Inflammatory macrophage (primary cell): ENCODE data around the gene KRAS.

Experiments
- DNase-seq, 2 donors: peaks; one replicate each; pipeline ENCODE4 v3.0.0-alpha.2; 2020 to 2022

KRAS gene

GRCh38 chr12:25254271-25254880, 3.6 kb upstream of the KRAS start:
- no peak for DNase-seq

DNA sequence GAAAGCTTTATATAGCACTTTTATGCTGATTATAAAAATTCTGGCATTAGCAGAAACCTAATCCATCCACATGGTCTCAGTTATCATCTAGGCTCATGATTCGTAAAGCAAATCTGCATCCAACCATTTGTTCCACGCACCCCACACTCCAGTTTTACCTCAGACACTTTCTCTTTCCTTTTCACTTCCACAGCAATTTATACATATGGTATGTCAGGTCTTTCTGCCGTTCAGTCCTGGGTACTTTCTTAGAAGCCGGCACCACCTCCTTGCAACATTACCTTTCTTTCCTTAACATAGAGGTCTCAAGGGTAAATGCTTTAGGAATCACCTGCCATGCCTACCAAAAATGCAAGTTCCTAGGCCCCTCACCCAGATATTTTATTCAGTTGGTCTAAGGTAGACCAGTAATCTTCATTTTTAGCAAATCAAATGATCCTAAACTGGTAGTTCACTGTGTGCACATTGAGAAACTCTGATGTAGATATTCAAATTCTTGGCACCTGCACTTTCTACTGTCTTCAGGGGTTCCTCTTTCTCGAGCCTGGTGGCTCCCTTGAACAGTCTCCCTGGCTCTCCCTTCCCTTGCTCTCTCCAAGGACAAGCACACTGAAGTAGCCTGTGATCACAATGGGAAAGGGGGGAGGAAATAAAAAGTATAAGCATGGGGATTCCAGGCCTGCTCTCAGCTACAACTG, 2.8 kb upstream of the KRAS start:
- no peak for DNase-seq

DNA sequence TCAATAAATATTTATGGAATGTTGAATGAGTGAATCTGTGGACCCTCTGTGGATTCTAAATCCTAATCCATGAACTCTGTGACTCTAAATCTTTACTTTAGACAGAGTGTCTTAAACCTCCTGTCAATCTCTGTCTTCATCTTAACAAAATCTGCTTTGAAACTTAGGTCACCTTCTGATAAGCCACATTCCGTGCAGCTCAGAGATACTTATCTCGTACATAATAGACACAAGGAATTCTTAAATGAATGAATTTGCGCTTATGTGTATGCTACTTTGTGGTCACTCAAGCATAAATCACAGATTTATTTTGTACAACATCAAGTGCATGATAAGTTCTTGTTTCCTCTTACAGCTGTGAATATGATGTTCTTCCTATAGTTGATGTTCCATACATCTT, 2.2 kb upstream of the KRAS start:
- no peak for DNase-seq

DNA sequence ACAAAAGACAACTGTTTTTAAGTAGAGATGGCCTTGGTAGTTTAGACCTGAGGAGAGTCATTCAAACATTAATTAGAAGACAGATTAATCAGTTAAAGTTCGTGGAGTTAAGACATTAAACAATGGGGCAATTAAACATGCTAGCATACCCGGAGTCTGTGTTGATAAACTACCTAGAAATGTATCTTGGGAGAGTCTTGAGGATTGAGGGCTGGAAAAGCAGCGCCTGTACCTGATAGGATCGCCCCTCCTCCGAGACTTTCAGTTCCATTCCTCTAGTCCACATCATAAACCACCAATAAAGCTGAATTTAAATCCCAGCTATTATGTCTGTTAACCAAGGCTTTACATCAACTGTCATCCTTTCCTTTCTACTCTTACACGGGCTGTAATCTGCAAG, 1.0 kb upstream of the KRAS start:
- DNase-seq: no peak

- DNase-seq: peak; percentile 21 to 47
Observed at GRCh38 chr12:25249931-25250738, 594 bp downstream of the KRAS start.

DNA sequence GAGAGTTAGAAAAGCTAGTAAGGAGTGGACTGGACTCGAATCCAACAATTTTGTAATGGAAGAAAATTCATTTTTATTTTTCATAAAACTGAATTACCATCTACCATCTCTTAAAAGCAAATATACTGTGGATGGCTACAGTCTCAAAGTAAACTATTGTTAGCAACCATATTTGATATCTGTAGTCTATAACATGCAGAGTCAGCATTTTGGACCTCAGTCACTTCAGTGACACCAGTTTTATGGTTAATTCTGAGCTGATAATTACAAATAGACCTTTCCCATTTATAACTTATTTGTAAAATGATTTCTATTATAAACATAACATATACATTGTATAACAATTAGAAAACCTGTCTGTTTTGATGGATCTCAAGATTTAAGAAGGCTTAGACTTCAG, 2.0 kb downstream of the KRAS start:
- no peak for DNase-seq

DNA sequence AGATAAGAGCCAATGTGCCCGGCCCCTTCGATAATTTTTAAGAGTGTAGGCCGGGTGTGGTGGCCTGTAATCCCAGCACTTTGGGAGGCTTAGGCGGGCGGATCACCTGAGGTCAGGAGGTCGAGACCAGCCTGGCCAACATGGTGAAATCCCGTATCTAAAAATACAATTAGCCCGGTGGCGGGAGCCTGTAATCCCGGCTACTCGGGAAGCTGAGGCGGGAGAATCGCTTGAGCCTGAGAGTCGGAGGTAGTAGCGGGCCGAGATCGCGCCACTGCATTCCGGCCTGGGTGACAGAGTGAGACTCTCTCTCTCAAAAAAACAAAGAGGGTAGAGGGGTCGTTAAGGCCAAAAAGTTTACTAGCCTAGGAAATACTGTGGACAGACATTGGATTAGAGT, 2.6 kb downstream of the KRAS start:
- no peak for DNase-seq

DNA sequence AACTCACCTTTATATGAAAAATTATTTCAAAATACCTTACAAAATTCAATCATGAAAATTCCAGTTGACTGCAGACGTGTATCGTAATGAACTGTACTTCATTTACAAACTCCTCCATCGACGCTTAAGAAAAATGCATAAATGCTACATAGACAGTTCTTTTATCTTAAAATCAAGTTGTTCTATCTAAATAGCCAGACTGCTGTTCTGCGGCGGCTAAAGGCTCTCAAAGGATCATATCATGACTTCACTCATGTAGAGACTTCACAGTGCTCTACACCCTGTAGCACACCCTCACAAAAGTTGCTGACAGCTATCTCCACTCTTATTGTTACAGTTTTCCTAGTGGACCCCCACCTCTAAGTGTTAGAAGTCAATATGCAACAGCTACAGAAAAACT, 5.2 kb downstream of the KRAS start:
- no peak for DNase-seq

- DNase-seq: no peak
Observed at GRCh38 chr12:25243680-25243990, 7.1 kb downstream of the KRAS start.

DNA sequence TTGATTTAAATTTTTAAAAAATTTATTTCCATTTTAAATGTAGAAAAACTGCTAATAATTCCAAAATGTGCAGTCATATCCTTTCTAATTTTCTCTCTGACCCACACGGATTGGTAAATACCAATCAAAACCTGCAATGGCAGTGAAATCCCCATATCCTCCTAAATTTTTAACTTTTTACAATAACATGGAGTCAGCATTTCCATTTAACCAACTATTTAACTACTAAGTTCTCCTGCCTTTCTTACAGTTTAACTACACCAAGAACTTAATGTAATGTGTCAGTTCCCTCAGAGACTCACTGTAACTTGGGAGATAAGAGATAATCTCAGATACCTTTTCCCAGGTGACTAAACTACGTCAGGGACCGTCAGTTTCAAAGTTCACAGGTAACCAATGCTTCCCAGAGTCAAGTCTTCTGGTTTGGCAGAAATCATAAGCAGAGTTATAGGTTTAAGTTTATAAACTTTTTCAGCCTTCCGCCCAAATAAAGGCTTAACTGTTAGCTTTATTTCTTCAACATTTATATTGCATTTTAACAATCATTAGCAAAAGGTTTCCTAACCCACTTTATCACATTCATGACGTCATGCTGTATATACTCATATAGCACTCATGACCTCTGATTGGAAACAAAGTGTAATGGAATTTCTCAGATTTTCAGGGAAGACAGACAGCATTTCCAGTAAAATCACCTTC, 7.6 kb downstream of the KRAS start:
- DNase-seq: no peak

- peak; percentile 50 to 56 for DNase-seq
Observed at GRCh38 chr12:25241167-25242020, 9.3 kb downstream of the KRAS start.

- DNase-seq: no peak
Observed at GRCh38 chr12:25236626-25237025, 14.1 kb downstream of the KRAS start.

GRCh38 chr12:25236190-25236589, 14.5 kb downstream of the KRAS start:
- DNase-seq: no peak

DNA sequence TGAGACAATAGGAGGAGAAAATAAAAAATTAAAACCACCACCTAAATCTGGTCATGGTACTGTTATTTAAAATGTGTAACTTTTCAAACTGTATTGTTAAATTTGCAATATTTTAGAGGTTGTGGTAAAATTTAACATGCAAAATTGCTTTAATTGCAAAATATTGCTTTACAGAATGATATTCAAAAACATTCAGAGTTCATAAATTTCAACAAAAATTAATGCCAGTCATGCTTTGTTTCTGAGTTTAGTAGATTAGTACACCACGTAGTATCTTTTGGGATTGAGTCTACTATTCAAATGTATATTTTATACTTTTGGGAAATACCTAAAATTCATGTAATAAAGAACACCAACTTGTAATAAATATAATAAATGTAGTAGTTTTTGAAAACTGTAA, 37.4 kb downstream of the KRAS start:
- no peak for DNase-seq

- no peak for DNase-seq
Observed at GRCh38 chr12:25208554-25208953, 42.2 kb downstream of the KRAS start.

DNA sequence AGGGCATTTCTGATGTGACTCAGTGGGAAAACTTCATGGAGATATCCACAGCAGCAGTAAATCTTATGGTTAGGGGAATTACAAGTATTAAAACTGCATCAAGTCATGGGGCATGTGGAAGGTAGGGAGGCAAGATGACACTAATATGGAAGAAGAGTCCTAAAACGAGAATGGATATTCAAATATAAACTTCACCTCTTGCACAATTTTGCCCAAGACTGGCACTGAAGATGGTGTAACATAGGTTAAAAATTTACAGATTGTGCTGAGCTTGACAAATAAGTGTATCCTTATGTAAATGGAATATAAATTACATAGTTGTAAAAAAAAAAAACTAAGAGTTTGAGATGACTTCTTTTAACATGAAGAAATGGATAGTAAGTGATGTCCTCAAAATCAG, 42.9 kb downstream of the KRAS start:
- no peak for DNase-seq

DNA sequence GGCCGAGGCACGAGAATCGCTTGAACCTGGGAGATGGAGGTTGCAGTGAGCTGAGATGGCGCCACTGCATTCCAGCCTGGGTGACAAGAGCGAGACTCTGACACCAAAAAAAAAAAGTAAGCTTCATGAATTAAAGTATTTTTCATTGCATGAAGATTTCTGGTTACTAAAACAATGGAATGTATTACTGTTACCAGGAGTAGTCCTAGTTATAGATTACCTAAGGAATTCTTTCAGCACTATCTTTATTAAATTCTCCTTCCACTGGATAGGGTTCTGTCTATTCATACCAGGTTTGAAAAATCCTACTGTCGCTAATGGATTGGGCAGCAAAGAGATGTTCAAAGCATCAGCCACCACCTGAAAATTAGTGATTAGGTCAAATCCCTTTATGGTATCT, 43.3 kb downstream of the KRAS start:
- no peak for DNase-seq

DNA sequence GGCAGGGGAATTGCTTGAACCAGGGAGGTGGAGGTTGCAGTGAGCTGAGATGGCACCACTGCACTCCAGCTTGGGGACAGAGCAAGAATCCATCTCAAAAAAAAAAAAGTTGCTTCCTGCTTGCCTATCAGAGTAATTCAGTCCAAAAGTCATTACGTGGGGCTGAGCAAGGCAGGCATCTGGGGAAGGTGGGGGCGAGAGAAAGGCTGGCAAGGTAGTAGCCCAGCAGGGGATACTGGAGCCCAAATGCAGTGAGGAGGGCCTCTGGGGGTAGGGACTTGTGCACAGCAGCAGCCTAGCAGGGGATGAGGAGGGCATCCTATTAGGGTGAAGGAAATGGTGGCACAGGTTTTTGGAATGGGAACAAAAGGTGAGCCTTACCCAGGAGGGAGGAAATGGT, 48.6 kb downstream of the KRAS start:
- DNase-seq: no peak

DNA sequence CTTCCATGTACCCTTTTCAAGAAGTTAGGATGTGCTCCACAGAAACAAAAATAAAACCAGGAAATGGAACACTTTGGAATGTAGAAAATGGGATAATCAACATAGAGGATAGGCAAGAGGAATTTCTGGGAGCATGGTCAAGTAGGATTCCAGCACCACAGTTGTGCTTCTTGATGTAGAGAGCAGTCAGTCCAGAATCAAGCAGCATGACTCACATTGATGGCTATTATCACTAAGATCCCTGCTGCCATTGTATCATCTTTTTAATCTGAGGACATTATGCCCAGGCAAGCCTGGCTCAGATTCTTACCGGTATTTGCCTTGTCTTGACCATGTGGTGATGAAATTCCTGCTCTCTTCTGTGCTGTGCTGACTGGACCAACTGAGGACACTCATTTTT, 50.0 kb downstream of the KRAS start:
- DNase-seq: no peak

- DNase-seq: peak in 1 of 2 donors; percentile 16
Observed at GRCh38 chr12:25197608-25198007, 53.1 kb downstream of the KRAS start.

DNA sequence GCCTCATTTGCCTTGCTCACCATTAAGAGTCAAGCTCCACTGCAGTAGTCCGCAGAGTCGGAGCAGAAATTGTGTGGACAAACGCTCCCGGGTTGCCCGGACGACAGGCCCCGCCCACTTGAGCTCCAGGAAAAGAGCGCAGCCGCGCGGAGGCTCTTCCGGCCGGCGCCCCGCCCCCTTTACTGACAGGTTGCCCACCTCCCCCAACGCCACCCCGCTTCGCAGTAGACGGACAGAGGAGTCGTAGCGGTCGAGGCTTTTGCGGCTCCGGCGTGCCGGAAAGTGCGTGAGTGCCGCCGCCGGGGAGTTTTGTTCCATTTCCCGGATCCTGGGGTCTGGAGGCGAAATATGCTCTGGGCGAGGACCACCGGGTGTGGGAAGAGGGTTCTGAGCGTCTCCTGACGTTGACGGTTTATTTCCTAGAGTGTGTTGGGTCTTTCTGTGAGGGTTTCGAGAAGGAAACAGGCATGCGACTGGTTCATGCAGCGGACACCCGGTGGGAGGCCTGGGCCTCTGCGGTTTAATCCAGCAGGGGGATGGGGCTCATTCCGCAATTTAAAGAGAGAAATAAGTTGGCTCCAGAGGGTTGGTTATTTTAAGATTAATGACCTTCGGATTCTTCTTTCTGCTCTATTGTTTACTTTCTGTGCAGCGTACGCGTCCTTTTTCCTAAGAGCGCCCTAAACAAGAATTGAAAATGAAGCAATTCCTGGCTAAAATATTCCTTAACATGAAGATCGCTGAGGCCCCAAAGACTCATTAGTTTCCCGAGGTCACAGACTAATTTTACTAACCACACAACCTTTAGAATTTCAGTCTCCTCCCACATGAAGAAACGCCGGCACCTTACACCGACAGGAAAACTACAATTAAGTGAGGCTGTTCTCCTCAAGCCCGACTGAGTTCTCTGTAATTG, 55.4 kb downstream of the KRAS start, which contains the start of the genes DNAI7 and ETFRF1:
Gene DNAI7, minus strand, starts transcription at position 105 of the 916 bp plus-strand sequence. Its CDS starts 82 bp downstream, at position 23.
Gene ETFRF1, plus strand, starts transcription at position 182 of the 916 bp plus-strand sequence. CDS start 8,720 bp downstream, outside the sequence.
- peak; percentile 93 to 96 for DNase-seq
